Right forelimb (tissue), 1 donor: ENCODE measurements around the gene KRT84.
A peak's percentile ranks its signal among the peaks of the same experiment; 100 is the strongest.
"Not testable (repeated sequence)": the region's sequence is repeated elsewhere in the genome, so short reads cannot be mapped to it uniquely, and the experiment has no call there.

Experiments used
- DNase-seq: peaks from one replicate; pipeline ENCODE4 v3.0.0-alpha.2; 2018

KRT84 gene

DNA sequence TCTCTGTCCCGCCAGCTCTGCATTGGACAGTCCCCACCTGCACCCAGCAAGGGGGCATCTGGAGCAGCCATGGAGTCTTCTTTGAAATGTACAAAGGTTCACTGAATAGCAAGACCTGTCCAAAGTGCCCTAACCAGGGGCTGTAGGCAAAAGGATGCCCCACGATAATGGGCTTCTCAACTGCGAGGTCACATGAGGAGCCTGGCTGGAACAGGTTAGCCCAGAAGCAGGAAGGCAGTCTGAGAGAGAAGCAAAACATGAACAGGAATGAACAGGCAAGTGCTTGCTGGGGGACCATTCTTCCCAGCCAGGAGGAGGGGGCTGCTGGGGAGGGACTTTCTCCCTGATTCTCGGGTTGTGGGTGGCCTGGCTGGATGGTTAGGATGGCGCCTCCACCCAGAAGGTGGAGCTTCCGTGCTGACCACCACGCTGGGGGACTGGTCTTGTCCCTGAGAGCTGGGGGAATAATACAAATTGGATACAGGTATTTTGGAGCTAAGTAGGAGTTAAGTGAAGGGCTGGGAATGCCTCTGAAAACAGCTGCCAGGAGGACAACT is 25.3 kb downstream of the KRT84 start:
- no peak for DNase-seq

DNA sequence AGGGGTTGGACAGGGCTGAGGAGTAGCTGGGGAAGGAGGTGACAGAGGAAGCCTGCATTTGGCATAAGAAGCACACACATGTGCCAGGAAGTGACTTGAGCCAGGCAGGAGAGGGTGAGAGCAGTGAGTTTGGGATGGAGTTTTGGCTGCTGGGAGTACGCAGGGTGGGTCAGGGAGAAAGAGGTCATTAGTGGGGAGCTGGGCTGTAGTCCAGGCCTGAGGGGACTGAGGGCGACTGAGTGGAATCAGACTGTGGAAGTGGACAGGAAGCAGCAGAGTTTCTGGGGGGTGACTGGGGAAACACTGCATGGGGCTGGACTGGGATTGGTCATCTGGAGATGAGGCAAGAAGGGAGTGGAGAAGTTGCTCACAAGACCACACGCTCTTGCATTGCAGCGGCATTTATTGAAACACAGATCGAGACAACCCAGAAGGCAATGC is 25.8 kb downstream of the KRT84 start:
- DNase-seq: no peak

DNA sequence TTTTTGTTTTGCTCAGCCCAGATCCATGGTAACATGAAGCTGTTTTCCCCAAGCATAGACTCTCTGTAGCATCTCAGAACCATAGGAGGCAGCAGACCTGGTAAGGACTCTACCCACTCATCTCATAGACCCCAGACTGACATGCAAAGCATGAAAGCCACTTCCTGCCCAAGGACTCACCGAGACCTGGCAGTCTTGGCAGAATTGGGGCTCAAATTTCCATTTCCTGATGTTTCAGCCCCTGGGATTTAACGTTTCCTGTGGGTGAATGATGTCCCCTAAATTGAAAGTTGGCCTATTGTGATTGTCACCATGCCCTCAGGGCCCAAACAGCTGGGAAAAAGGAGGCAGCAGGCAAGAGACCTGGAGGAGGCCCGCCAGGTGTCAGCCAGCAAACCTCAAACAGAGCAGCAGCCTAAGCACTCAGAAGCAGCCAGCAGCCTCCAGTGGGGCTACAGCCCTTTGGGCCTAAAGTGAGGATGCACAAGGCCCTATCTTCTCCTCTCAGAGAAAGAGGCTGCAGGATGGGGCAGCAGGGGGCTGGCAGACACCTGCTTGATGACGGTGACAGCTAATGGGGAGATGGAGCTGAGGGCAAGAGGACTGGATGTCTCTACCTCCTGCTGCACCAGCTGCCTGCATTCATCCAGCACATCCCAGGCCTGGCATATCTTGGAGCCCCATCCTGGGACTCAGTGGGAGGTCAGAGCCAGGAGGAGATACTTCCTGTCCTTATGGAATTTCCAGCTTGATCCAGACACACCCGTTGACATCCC is 26.7 kb downstream of the KRT84 start:
- DNase-seq: peak; percentile 22

DNA sequence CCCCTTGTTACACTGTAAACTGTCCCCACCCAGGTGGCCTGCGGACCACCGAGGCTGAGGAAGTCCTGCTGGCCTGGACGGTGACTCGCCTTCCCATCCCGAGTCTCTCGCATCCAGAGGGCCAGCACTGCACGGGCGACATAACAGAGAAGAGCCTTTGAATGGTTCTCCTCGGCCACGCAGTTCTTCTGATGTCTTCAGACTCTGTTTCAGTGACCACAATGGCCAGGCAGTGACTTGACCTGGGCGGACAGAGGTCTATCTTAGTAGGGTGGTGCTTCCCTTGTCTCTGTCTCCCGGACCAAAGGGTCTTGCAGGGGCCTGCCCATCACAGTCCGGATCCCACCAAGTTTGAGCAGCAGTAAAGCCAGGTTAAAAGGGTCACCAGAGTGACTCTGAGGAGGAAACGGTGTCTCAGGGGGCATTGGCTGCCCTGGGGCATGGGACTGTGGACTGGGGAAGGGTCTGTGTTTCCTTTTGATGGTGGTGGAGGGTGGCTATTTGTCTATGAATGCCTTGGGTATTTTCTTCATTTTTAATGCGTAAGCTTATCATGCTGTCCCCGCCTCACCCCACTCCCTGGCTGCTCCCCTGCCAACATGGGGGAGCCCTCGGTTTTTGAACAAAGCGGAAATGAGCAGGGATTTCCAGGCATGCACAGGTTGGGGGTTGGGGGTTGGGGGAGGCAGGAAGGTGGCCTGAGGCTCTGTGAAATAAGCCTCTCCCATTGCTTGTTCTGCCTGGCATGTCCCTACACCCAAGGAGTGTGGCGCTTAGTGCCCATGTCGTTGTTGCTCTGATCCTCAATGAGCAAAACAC is 28.5 kb downstream of the KRT84 start:
- peak; percentile 13 for DNase-seq

- DNase-seq: peak; percentile 32
Measured at GRCh38 chr12:52356031-52356761, 29.3 kb downstream of the KRT84 start.

DNA sequence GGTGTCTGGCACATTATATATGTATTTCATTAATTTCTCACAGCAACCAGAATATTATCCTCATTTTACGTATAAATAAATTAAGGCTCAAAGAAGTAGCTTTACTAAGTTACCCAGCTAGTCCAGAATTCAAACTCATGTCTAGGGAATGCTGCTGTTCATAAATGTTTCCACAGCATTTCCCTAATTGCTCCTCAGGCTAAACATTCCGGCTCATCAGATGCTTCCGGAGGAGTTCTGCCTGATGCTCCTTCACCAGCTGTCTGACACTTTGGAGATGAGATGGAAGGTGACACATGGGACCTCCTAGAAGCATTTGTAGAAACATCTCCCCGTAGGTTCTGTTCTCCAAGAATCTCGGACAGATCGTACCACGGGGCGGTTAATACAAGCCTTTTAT is 30.3 kb downstream of the KRT84 start:
- peak; percentile 3 for DNase-seq

DNA sequence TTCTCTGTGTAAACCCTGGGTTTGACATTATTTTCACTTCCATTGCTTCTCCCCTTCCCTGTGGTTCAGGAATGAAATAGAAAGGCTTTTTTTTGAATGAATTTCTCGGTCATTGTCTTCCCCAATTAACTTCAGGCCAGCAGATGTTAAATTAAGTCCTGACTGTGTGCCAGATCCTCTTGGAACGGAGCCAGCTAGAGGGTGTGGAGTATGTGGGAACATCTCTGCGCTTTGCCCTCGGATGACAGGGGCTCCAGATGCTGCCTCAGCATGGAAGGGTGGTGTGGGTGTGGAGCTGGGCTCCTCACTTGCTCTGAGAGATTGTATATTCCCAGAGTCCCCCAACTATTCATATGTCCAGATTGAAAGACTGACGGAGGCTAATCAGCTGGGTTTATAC is 31.3 kb downstream of the KRT84 start:
- peak; percentile 46 for DNase-seq

DNA sequence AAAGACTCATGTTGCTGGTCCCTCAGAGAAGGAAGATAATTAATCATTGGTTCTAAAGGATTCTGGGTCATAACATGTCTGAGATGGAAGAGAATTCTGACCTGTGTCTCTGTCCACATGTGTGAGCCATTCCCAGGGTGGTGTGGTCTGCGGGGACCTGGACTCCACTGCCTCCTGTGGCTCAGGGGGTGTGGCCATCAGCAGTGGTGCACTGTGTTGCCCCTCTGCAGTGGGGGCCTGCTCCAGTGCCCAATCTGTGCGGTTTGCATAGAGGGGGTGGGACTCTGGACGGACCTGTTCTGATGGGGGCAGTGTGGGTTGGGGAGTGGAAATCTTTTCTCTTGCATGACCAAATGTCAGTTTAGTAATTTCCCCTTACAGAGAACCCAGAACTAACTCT is 31.7 kb downstream of the KRT84 start:
- peak; percentile 23 for DNase-seq

DNA sequence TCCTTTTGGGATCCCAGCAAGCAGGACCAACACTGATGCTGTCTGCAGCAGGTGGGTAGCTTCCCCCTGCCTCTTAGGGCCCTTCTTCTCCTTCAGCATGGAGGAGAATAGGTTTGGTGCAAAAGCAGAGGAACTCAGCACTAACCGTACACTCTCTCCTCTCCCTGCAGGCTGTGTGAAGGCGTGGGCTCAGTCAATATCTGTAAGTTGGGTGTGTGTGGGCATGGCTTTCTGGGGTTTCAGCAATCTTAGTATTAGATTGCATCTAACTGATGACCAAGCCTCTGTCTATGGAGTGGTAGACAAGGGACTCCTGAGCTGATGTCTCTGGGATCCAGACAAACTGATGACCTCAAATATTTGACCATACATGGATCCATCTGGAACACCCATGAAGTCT is 32.5 kb downstream of the KRT84 start:
- peak; percentile 11 for DNase-seq

DNA sequence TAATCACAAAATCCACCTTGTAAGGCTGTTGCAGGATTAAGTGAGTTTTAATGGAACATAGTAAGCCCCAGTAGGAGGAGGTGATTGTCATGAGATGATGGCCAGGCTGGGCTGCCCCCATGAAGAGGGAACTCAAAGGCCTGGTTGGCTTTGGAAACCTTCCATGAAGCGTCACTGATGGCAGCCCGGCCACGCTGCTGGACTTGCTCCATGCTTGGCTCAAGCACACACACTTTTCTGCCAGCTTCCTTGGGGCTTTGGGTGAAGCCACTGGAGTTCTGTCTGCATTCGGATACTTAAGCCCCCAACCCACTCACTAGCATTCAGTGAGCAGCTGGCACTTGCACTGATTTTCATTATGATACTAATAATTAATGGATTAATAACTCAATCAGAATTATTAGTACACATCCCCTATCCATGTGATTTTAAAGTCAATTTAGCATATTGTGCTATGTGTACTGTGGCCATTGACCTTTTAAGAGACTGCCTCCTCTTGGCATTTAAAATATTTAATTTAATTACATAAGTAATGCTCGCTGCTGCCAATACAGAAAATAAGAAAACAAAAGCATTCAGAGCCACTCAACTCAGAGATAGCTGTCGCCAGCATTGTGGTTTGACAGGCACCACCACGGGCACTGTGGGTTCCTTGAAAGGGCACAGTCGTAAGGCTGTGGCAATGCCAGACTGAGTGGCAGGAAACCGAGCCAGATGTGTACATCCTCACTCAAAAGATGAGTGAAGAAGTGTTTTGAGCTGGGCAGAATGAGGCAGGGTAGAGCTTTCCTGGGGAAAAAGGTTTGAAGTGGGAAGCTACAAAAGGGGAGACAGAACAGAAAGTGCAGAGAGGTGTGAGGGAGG is 34.0 kb downstream of the KRT84 start:
- DNase-seq: peak; percentile 43

GRCh38 chr12:52350786-52351185 is 34.7 kb downstream of the KRT84 start:
- peak; percentile 9 for DNase-seq

DNA sequence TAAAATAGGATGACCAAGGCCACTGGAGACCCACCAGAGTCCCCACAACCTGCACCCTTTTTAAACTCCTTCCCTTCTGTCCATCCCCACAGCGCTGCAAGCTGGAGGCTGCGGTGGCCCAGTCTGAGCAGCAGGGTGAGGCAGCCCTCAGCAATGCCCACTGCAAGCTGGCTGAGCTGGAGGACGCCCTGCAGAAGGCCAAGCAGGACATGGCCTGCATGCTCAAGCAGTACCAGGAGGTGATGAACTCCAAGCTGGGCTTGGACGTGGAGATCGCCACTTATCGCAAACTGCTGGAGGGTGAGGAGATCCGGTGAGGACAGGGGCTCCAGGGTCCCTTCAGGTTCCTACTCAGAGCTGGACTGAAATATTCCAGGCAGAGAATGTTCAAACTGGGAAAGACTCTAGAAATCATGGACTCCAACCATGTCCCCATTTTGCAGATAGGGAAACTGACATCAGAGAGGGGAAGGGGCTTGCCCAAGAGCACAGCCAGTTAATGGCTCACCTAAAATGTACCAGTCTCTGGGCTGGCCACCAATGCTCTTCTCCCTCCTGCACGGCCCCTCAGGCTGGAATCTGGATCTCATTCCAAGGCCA is 35.3 kb downstream of the KRT84 start:
- peak; percentile 22 for DNase-seq

DNA sequence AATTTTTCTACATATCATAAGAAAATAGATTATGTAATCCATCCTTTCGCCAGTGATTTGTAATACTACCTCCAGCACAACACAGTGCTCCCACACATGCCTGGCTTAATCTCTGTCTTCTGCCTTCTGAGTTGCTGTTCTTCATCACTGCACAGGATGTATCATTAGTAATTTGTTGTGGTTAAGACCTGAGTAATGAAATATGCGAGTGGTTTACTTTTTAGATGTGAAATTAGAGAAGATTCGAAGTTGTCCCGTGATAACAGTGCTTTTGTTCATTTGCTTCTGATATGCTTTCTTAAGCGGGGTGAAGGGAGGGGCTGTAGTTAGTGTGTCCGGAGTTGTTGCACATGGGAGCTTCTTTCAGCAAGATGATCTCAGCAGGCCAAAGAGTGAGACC is 36.3 kb downstream of the KRT84 start:
- DNase-seq: no peak

DNA sequence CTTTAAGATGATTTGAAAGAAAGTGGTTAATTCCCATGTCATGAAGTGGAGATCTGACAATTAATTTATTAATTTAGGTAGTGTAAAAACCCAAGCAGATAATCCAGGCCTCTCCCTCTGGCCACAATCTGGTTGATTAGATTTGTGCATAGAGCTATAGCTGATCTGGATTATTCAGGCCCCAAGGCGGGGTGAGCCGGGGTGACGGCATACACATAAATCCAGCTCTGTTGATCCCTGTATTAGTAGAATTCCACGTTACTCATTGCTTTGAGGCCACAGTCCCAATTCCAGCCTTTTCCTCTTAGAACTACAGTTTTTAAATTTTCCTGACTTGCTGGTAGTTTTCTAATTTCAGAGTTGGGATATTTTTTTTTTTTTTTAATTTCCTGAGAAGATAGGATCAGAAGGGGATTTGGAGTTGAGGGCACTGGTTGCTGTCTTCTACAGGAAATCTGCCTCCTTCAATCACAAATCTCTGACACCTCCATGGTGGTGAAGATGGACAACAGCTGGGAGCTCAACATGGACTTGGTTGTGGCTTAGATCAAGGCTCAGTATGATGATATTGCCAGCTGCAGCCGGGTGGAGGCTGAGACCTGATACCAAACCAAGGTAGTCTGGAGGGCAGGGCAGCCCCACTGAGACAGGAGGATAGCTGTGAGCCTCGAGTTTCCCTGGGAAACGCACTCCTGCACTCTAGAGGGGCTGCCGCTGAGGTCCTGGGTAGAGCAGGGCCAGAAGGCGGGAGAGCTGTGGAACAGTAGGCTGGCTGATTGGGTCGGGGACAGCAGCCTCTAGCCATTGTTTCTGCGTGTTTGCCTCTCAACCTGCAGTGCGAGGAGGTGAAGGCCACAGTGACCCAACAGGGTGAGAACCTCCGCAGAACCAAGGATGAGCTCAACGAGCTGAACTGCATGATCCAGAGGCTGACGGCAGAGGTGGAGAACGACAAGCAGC is 37.6 kb downstream of the KRT84 start:
- no peak for DNase-seq

DNA sequence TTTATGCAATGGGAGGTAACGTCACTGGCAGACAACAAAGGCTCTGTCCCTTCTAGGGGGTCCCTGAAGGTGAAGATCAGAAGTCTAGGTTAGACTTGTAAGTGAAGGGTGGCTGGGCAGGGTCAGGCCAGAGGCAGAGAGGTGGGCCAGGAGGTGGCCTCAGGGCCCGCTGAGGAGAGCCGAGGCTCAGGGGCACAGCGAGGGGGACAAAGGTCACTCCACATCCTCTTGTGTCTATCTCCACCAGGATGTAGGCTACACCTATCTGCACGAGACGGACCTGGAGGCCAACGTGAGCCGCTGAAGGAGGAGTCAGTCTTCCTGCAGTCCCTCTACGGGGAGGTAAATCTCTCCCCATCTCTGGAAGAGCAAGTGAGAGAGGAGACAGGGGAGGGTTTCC is 38.4 kb downstream of the KRT84 start:
- DNase-seq: no peak

DNA sequence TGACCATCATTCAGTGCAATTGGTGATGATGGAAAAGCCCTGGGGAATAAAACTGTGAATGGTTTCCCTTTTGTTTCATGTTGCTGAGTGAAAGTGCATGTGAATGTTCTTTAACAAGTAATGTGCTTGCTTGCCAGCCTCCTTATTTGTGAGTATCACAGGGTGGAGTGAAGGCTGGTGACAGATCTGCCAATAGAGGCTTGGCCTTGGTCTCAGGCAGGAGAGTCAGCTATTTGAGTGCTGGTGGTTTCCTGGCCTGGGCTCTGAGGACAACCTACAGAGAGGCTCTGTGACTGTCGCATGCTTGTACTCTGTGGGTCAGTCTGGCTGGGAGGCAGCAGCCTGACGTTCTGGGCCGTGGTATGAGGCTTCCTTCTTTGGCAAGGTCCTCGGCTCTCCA is 38.9 kb downstream of the KRT84 start:
- no peak for DNase-seq

DNA sequence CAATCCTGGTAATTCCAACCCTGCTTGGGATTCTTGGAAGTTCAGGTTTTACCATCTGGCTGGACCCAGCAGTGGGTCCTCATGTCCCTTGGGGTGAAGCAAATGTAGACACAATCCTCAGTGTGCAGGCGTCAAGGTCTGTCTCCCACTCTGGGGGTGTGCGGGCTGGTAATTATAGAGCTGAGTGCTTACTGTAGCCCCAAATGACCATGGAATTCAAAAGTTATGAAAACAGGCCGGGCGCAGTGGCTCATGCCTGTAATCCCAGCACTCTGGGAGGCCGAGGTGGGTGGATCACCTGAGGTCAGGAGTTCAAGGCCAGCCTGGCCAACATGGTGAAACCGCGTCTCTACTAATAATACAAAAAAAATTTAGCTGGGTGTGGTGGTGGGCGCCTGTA is 40.4 kb downstream of the KRT84 start:
- DNase-seq: not testable (repeated sequence)

DNA sequence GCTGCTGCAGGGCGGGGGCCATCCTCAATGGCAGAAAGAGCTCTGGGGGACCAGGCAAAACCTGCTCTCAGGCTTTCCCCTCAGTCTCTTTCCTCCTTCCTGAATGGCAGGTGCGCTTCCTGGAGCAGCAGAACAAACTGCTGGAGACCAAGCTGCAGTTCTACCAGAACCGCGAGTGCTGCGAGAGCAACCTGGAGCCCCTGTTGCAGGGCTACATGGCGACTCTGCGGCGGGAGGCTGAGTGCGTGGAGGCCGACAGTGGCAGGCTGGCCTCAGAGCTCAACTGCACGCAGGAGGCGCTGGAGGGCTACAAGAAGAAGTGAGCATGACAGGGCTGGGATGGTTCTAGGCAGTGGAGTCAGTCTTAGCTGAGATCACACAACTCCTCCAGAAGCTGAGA is 41.3 kb downstream of the KRT84 start:
- DNase-seq: no peak

DNA sequence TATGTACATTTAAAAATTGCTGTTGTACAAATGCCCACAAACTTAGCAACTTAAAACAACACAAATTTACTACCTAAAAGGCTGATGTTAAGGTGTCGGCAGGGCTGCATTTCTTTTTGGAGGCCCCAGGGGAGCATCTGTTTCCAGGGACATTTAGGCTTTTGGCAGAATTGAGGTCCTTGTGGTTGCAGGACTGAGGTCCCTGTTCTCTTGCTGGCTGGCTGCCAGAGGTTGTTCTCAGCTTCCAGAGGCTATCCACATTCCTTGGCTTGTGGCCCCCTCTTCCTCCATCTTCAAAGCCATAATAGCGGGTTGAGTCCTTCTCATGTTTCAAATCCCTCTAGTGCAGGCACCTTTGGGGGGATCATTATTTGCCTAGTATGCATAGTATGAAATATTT is 41.9 kb downstream of the KRT84 start:
- no peak for DNase-seq

- DNase-seq: no peak
Measured at GRCh38 chr12:52342781-52343490, 42.5 kb downstream of the KRT84 start.
